NB4 (cell line): Measurements from ENCODE around the gene ZNF394.

Experiments
- POLR2A ChIP-seq: IDR thresholded peaks from 2 replicates; pipeline ENCODE4 v1.6.1; 2011; ENCODE audit warnings: mild to moderate bottlenecking; ENCODE audit not compliant: insufficient read length; ENCODE audit errors: extremely low read depth
- TF ChIP-seq, protein P1 (sequence below): IDR thresholded peaks from one replicate; pipeline ENCODE4 v1.5.1; 2012; ENCODE audit warnings: low read depth, low read length
- TF ChIP-seq, protein P2 (sequence below): IDR thresholded peaks from 2 replicates; pipeline ENCODE4 v1.6.1; 2011; ENCODE audit warnings: low read depth, low read length

DNA sequence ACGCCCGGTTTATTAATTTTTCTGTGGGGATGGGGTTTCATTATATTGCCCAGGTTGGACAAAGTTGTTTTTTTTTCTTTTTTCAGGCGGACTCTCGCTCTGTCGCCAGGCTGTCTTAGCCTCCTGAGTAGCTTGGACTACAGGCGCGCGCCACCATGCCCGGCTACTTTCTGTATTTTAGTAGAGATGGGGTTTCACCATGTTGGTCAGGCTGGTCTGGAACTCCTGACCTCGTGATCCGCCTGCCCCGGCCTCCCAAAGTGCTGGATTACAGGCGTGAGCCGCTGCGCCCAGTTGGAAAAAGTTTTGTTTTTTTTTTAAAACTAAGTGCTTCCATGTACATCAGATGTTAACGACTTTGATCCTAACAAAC is 542 bp upstream of the ZNF394 start:
- TF ChIP-seq POLR2A: no peak
- TF ChIP-seq, protein P1, sequence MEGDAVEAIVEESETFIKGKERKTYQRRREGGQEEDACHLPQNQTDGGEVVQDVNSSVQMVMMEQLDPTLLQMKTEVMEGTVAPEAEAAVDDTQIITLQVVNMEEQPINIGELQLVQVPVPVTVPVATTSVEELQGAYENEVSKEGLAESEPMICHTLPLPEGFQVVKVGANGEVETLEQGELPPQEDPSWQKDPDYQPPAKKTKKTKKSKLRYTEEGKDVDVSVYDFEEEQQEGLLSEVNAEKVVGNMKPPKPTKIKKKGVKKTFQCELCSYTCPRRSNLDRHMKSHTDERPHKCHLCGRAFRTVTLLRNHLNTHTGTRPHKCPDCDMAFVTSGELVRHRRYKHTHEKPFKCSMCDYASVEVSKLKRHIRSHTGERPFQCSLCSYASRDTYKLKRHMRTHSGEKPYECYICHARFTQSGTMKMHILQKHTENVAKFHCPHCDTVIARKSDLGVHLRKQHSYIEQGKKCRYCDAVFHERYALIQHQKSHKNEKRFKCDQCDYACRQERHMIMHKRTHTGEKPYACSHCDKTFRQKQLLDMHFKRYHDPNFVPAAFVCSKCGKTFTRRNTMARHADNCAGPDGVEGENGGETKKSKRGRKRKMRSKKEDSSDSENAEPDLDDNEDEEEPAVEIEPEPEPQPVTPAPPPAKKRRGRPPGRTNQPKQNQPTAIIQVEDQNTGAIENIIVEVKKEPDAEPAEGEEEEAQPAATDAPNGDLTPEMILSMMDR: no peak
- TF ChIP-seq, protein P2, sequence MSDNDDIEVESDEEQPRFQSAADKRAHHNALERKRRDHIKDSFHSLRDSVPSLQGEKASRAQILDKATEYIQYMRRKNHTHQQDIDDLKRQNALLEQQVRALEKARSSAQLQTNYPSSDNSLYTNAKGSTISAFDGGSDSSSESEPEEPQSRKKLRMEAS: no peak
